Measurements from ENCODE around the gene RD3L.
A peak's percentile ranks its signal among the peaks of the same experiment; 100 is the strongest.
"Not testable (repeated sequence)": the region's sequence is repeated elsewhere in the genome, so short reads cannot be mapped to it uniquely, and the experiment has no call there.

Gene RD3L

DNA sequence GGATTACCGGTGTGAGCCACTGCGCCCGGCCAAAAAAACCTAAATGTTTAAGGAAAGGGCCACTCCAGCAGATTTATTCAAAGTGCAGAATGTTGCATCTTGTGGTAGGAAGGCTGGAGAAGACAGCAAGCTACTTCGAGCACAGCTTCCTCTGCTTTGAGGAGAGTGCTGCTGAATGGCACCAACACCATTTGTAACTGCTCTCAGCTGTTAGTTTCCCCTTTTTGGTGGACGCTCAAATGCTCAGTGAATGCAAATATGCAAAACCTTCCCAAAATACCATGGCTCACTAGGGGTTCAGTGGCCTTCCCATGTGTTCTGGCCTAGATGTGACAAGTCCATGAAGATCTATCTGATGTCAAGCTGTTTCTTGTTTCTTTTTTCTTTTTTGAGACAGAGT, 17.0 kb downstream of the RD3L start:
- peaks cover 19% of the 10 kb centered on the region for H3K27me3 ChIP-seq (ENCODE audit: control insufficient read depth, insufficient read depth, low read length)
- no peak overlapping the region for H3K9ac ChIP-seq (ENCODE audit: low read depth, low read length)
- no peaks in the 10 kb centered on the region for H3K36me3 ChIP-seq (ENCODE audit: insufficient read depth, low read length)
- H3K4me1 ChIP-seq (ENCODE audit: control insufficient read depth, insufficient read depth, low read length) = no peaks in the 10 kb centered on the region
- H3K4me2 ChIP-seq (ENCODE audit: low read length) = no peak overlapping the region
- H3K9me3 ChIP-seq (replicated peaks; ENCODE audit: low read length) = no peaks in the 10 kb centered on the region
- no peak overlapping the region for H3K4me3 ChIP-seq (ENCODE audit: low read length)

GRCh38 chr14:103923863-103924262, 18.5 kb downstream of the RD3L start:
- no peak overlapping the region for H3K4me3 ChIP-seq (ENCODE audit: low read length)
- no peak overlapping the region for H3K9ac ChIP-seq (ENCODE audit: low read depth, low read length)
- no peak overlapping the region for H3K4me2 ChIP-seq (ENCODE audit: low read length)
- no peaks in the 10 kb centered on the region for H3K9me3 ChIP-seq (replicated peaks; ENCODE audit: low read length)
- H3K4me1 ChIP-seq (ENCODE audit: control insufficient read depth, insufficient read depth, low read length) = no peaks in the 10 kb centered on the region
- no peaks in the 10 kb centered on the region for H3K36me3 ChIP-seq (ENCODE audit: insufficient read depth, low read length)
- H3K27me3 ChIP-seq (ENCODE audit: control insufficient read depth, insufficient read depth, low read length) = peaks cover 15% of the 10 kb centered on the region

- Histone ChIP-seq H3K4me3 (ENCODE audit: low read length) (peak overlapping the region; percentile 57), H3K4me2 (ENCODE audit: low read length) (peak overlapping the region; percentile 80), H3K36me3 (ENCODE audit: insufficient read depth, low read length) (peaks cover 12% of the 10 kb centered on the region), H3K27me3 (ENCODE audit: control insufficient read depth, insufficient read depth, low read length) (peaks cover 15% of the 10 kb centered on the region)
- not testable (repeated sequence) for H3K9ac ChIP-seq (ENCODE audit: low read depth, low read length); H3K4me1 ChIP-seq (ENCODE audit: control insufficient read depth, insufficient read depth, low read length); H3K9me3 ChIP-seq (replicated peaks; ENCODE audit: low read length)
Measured at GRCh38 chr14:103921855-103922200, 20.5 kb downstream of the RD3L start.

DNA sequence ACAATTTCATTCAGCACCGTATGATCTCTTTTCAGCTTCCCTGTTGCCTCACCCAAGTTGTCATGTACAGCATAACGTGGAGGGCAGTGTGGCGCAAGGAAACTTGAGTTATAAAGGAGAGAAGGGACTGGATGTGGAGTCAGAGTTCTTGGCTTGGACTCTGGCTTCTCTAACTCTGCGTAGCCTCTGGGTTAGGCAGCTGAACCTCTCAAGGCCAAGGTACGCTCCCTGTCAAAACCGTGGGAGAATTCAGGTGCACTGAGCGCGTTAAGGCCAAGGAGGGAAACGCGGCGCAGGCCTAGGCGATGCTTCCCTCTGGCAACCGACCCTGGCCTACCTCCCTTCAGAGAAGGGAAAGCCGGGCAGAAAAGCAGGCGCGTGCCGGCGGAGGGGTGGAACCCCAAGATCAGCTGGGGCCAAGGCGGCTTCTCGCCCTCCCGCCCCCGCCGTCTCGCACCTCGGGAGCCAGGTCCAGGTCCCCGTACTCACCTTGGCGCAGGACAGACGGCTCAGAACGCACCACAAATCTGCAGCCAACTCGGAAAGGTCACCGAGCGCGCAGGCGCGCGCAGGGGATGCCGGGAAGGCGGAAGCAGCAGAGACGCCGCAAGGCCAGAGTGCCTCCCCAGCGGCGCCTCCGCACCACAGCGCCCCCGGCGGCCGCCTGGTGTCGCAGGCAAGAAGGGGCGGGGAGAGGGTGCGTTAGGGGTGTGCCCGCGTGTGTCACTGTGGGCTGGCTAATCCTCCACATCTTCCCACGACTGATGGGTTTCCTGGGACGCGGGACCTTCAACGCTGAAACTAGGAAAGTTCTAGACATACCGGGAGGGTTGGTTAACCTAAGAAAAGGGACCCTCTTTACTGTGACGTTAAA, 21.1 kb downstream of the RD3L start:
- Histone ChIP-seq H3K36me3 (ENCODE audit: insufficient read depth, low read length) (peaks cover 12% of the 10 kb centered on the region), H3K27me3 (ENCODE audit: control insufficient read depth, insufficient read depth, low read length) (peaks cover 15% of the 10 kb centered on the region), H3K4me2 (ENCODE audit: low read length) (peak overlapping the region; percentile 80), H3K9me3 (replicated peaks; ENCODE audit: low read length) (no peaks in the 10 kb centered on the region), H3K4me1 (ENCODE audit: control insufficient read depth, insufficient read depth, low read length) (no peaks in the 10 kb centered on the region), H3K9ac (ENCODE audit: low read depth, low read length) (peak overlapping the region; percentile 90), H3K4me3 (ENCODE audit: low read length) (peak overlapping the region; percentile 92)

GRCh38 chr14:103916636-103917262, 25.6 kb downstream of the RD3L start:
- no peaks in the 10 kb centered on the region for H3K4me1 ChIP-seq (ENCODE audit: control insufficient read depth, insufficient read depth, low read length)
- peaks cover 39% of the 10 kb centered on the region for H3K36me3 ChIP-seq (ENCODE audit: insufficient read depth, low read length)
- no peak overlapping the region for H3K4me2 ChIP-seq (ENCODE audit: low read length)
- no peaks in the 10 kb centered on the region for H3K9me3 ChIP-seq (replicated peaks; ENCODE audit: low read length)
- H3K4me3 ChIP-seq (ENCODE audit: low read length) = no peak overlapping the region
- no peaks in the 10 kb centered on the region for H3K27me3 ChIP-seq (ENCODE audit: control insufficient read depth, insufficient read depth, low read length)
- H3K9ac ChIP-seq (ENCODE audit: low read depth, low read length) = no peak overlapping the region

DNA sequence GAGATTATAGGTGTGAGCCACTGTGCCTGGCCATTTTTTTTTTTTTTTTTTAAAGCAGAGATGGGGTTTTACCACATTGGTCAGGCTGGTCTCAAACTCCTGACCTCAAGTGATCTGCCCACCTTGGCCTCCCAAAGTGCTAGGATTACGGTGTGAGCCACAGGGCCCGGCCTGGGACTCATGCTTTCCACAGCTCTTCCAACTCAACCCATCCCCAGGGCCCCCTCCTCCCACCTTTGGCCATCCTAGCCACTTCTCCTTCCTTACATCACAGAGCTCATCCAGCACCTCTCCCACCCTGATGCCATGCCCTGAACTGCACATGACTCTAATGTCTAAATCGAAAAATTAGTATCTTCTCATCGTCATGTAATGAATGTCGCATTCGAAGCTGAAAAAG, 26.7 kb downstream of the RD3L start:
- H3K4me1 ChIP-seq (ENCODE audit: control insufficient read depth, insufficient read depth, low read length) = no peaks in the 10 kb centered on the region
- no peaks in the 10 kb centered on the region for H3K9me3 ChIP-seq (replicated peaks; ENCODE audit: low read length)
- H3K36me3 ChIP-seq (ENCODE audit: insufficient read depth, low read length) = peaks cover 47% of the 10 kb centered on the region
- H3K9ac ChIP-seq (ENCODE audit: low read depth, low read length) = no peak overlapping the region
- no peak overlapping the region for H3K4me3 ChIP-seq (ENCODE audit: low read length)
- no peak overlapping the region for H3K4me2 ChIP-seq (ENCODE audit: low read length)
- H3K27me3 ChIP-seq (ENCODE audit: control insufficient read depth, insufficient read depth, low read length) = no peaks in the 10 kb centered on the region

GRCh38 chr14:103910984-103911383, 31.3 kb downstream of the RD3L start:
- no peaks in the 10 kb centered on the region for H3K9me3 ChIP-seq (replicated peaks; ENCODE audit: low read length)
- H3K4me3 ChIP-seq (ENCODE audit: low read length) = no peak overlapping the region
- H3K4me1 ChIP-seq (ENCODE audit: control insufficient read depth, insufficient read depth, low read length) = peaks cover 6% of the 10 kb centered on the region
- H3K27me3 ChIP-seq (ENCODE audit: control insufficient read depth, insufficient read depth, low read length) = no peaks in the 10 kb centered on the region
- H3K4me2 ChIP-seq (ENCODE audit: low read length) = no peak overlapping the region
- H3K9ac ChIP-seq (ENCODE audit: low read depth, low read length) = no peak overlapping the region
- peaks cover 35% of the 10 kb centered on the region for H3K36me3 ChIP-seq (ENCODE audit: insufficient read depth, low read length)

DNA sequence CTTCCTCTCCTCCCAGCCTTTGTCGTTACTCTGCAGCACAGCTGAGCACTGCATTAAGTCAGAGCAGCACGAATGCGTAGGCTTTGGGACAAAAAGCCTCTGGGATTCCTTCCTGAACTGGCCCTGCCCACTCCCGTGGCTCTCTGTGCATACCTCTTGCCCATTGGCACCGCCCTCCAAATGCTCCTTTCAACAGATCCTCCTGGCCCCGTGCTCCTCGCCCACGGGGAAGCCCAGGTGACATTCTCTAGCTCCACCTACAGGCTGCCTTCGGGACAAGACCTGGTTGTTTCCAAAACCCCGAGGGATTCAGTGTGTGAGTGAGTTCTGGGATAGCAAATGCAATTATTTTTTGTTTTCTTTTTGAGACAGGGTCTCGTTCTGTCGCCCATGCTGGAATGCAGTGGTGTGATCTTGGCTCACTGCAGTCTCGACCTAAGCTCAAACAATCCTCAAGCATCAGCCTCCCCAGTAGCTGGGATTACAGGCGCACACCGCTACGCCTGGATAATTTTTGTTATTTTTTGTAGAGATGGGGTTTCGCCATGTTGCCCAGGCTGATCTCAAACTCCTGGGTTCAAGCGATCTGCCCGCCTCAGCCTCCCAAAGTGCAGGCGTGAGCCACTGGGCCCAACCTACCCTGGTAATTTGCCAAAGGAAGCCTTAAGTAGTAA, 31.9 kb downstream of the RD3L start:
- H3K4me1 ChIP-seq (ENCODE audit: control insufficient read depth, insufficient read depth, low read length) = peaks cover 6% of the 10 kb centered on the region
- H3K9ac ChIP-seq (ENCODE audit: low read depth, low read length) = no peak overlapping the region
- H3K4me2 ChIP-seq (ENCODE audit: low read length) = peak overlapping the region; percentile 57
- H3K9me3 ChIP-seq (replicated peaks; ENCODE audit: low read length) = no peaks in the 10 kb centered on the region
- no peaks in the 10 kb centered on the region for H3K27me3 ChIP-seq (ENCODE audit: control insufficient read depth, insufficient read depth, low read length)
- peak overlapping the region; percentile 32 for H3K4me3 ChIP-seq (ENCODE audit: low read length)
- peaks cover 35% of the 10 kb centered on the region for H3K36me3 ChIP-seq (ENCODE audit: insufficient read depth, low read length)

DNA sequence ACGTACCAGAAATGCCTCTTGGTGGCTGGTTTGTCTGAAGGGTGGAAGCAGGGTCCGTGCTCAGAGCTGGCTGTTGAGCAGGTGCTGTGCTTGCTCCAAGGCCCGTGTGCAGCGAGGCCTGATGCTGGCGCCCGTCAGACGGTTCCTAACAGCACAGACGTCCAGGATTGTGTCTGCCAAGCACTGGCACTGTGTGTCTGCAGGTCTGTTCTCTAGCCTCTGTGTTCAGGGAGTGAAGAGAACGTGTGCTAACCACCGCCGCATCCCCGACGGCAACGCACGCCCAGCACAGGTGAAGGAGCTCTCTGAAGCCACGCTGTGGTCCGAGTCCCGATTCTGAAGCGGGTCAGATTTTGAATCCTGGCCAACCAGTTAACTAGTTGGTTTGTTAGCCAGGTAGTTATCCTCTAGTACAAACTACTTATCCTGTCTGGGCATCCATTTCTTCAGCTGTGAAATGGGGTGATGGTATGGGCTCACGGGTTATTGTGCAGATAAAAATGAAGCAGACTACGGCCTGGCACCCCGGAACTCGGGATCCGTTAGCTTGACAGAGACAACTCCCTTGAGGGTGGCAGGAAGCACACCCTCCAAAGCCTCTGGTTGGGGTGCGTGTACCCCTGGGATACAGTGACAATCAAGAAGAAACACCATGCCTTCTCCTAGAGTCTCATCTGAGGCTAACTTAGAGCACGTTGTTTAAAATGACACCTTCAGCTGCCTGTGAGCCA, 32.6 kb downstream of the RD3L start:
- H3K4me3 ChIP-seq (ENCODE audit: low read length) = peak overlapping the region; percentile 32
- H3K4me1 ChIP-seq (ENCODE audit: control insufficient read depth, insufficient read depth, low read length) = peaks cover 6% of the 10 kb centered on the region
- H3K9ac ChIP-seq (ENCODE audit: low read depth, low read length) = no peak overlapping the region
- peak overlapping the region; percentile 57 for H3K4me2 ChIP-seq (ENCODE audit: low read length)
- H3K9me3 ChIP-seq (replicated peaks; ENCODE audit: low read length) = no peaks in the 10 kb centered on the region
- peaks cover 31% of the 10 kb centered on the region for H3K36me3 ChIP-seq (ENCODE audit: insufficient read depth, low read length)
- H3K27me3 ChIP-seq (ENCODE audit: control insufficient read depth, insufficient read depth, low read length) = no peaks in the 10 kb centered on the region

DNA sequence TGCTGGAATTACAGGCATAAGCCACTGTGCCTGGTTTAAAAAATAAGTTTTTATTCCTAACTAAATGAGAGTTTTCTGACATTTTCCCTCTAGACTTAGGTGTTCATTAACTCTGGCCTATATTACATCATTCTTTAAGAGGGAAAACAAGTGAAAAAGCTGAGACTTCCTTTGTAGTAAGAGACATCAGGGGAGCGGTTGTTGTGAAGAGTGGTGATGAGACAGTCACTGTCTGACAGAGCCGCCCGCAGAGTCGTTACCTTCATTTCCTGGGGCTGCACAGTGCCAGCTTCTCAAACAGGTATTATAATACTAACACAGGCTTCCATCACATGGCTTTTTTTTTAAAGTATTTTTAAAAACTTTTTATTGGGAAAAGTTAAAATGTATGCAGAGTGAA, 33.7 kb downstream of the RD3L start:
- no peaks in the 10 kb centered on the region for H3K27me3 ChIP-seq (ENCODE audit: control insufficient read depth, insufficient read depth, low read length)
- no peaks in the 10 kb centered on the region for H3K9me3 ChIP-seq (replicated peaks; ENCODE audit: low read length)
- H3K4me1 ChIP-seq (ENCODE audit: control insufficient read depth, insufficient read depth, low read length) = peaks cover 6% of the 10 kb centered on the region
- no peak overlapping the region for H3K4me2 ChIP-seq (ENCODE audit: low read length)
- H3K36me3 ChIP-seq (ENCODE audit: insufficient read depth, low read length) = peaks cover 21% of the 10 kb centered on the region
- H3K4me3 ChIP-seq (ENCODE audit: low read length) = no peak overlapping the region
- no peak overlapping the region for H3K9ac ChIP-seq (ENCODE audit: low read depth, low read length)

DNA sequence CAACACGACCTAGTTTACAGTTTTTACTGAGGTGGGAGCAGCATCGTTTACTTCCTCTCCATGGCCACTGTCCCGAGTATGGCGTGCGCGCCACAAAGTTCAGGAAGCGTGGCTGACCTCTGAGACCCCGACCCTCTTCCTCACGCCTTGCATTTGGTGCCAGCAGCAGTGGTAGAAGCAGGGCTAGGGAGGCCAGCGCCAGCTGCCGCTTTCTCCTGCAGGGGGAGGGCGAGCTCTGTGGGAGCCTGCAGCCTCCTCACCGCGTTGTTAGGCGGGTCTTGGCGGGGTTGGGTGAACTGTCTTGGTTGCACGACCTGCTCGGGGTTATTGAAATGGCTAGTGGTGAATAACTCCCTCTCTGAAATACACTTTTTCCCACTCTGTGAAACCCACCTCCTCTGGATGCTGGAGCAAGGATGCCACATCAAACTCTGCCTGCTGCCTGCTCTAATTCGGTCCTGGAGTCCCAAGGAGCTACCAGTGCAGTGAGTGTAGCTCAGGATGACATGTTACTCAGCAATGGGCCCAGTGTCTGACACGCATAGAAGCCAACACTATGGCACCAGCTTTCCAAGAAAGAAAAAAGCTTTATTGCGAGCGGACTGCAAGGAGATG, 36.4 kb downstream of the RD3L start:
- no peaks in the 10 kb centered on the region for H3K9me3 ChIP-seq (replicated peaks; ENCODE audit: low read length)
- H3K36me3 ChIP-seq (ENCODE audit: insufficient read depth, low read length) = no peaks in the 10 kb centered on the region
- H3K27me3 ChIP-seq (ENCODE audit: control insufficient read depth, insufficient read depth, low read length) = no peaks in the 10 kb centered on the region
- no peak overlapping the region for H3K9ac ChIP-seq (ENCODE audit: low read depth, low read length)
- no peak overlapping the region for H3K4me2 ChIP-seq (ENCODE audit: low read length)
- no peak overlapping the region for H3K4me3 ChIP-seq (ENCODE audit: low read length)
- H3K4me1 ChIP-seq (ENCODE audit: control insufficient read depth, insufficient read depth, low read length) = peaks cover 9% of the 10 kb centered on the region

All from skeletal muscle satellite cell (primary cell).